Activated T-cell treated with anti-CD3 and anti-CD28 coated beads for 4 hours (primary cell): Measurements from ENCODE around the gene OOSP2.
"Not testable (repeated sequence)": the region's sequence is repeated elsewhere in the genome, so short reads cannot be mapped to it uniquely, and the experiment has no call there.

Source experiments
- DNase-seq: peaks from one replicate; pipeline ENCODE4 v3.0.0-alpha.2; 2020

Gene OOSP2

DNA sequence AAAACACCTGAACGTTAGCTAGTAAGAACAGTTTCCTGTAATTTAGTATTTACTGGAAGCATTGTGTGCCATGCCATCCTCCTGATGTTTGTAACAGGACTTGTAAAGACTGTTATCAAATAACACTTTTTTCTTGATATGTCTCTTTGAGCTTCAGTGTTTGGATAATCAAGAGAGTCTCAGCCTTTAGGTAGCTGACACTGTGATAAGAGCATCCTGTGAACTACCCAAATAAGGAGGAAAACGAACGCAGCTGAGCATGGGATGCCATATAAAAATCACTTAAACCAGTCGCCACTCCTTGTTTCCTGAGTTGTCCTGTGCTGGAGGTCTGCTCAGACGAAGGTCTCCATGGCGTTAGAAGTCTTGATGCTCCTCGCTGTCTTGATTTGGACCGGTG lies at the start of gene OOSP2:
Gene OOSP2, plus strand, starts transcription at position 301 of the 400 bp plus-strand sequence. Its CDS starts 51 bp downstream, at position 352.
- DNase-seq: no peak

- no peak for DNase-seq
These were observed 49.8 kb upstream of the OOSP2 start for GRCh38 chr11:59990421-59990820.

DNA sequence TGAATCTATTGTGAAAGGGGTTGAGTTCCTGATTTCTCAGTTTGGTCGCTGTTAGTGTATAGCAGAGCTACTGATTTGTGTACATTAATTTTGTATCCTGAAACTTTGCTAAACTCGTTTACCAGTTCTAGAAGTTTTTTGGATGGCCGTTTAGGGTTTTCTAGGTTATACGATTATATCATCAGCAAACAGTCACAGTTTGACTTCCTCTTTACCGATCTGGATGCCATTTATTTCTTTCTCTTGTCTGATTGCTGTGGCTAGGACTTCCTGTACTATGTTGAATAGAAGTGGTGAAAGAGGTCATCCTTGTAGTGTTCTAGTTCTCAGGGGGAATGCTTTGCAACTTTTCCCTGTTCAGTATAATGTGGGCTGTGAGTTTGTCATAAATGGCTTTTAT lies 47.8 kb upstream of the OOSP2 start:
- DNase-seq: no peak

DNA sequence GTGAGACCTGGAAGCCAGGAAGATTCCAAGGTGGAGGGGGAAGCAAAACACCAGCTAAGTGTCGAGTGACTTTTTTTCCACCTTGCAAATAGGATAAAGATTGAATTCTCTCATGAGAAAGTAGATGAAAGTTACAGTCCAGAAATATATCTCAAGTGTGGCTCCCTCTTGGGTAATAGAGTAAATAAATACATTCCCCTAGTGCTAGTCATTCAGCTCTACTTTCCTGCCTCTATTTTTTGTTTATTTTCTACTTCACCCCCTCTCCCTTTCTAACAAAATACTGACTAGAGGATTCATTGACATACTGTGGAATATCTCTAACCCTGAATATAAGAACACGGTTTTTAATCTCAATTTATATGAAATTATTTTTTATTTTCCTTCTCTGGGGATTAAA lies 42.4 kb upstream of the OOSP2 start:
- no peak for DNase-seq

DNA sequence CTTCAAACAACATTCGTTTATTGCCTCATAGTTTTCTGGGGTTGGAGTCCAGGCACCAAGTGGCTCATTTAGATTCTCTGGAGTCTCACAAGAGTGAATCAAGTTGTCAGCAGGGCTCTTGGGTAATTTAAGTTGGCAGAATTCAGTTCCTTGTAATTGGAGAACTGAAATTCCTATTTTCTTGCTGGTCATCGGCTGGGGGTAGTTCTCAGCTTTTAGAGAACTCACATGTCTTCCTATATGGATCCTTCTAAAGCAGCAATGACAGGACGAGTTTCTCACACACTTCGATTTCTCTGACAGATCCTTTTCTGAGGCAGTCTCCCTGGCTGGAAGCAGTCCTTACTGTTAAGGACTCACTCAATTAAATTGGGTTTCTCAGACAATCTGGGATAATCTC lies 40.5 kb upstream of the OOSP2 start:
- no peak for DNase-seq

- DNase-seq: no peak
These were observed 36.5 kb upstream of the OOSP2 start for GRCh38 chr11:60003729-60004128.

- no peak for DNase-seq
These were observed 34.8 kb upstream of the OOSP2 start for GRCh38 chr11:60005360-60005759.

GRCh38 chr11:60016881-60017280 lies 23.3 kb upstream of the OOSP2 start, which contains the start of gene OOSP4B:
OOSP4B (plus strand) TSS chr11:60017181.
- DNase-seq: no peak

DNA sequence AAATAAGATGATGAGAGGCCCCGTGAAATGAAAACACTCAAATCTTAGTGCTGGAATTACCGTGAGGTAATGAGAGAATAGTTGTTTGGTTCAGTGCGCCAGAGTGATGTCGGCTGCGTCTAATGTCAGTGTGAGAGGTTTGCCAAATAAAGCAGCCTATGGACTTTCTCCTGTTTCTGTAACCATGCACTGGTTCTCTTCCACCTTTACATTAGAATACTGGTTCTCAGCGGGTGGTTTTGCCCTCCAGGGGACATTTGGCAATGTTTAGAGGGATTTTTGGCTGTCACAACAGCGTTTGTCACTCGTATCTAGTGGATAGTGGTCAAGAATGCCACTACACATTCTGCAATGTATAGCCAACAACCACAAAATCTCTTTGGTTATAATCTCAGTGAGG lies 22.2 kb upstream of the OOSP2 start:
- DNase-seq: no peak

DNA sequence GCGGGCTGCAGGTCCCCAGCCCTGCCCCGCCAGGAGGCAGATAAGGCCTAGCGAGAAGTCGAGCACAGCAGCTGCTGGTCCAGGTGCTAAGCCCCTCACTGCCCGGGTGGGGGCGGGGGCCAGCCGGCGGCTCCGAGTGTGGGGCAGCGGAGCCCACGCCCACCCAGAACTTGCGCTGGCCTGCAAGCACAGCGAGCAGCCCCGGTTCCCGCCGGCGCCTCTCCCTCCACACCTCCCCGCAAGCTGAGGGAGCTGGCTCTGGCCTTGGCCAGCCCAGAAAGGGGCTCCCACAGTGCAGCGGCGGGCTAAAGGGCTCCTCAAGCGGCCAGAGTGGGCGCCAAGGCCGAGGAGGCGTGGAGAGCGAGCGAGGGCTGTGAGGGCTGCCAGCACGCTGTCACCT lies 19.8 kb upstream of the OOSP2 start:
- not testable (repeated sequence) for DNase-seq

- DNase-seq: no peak
These were observed 11.1 kb upstream of the OOSP2 start for GRCh38 chr11:60029015-60029632.

- DNase-seq: not testable (repeated sequence)
These were observed 10.2 kb downstream of the OOSP2 start for GRCh38 chr11:60050422-60050821.

- not testable (repeated sequence) for DNase-seq
These were observed 10.6 kb downstream of the OOSP2 start for GRCh38 chr11:60050839-60051238.

GRCh38 chr11:60056349-60056969 lies 16.2 kb downstream of the OOSP2 start, which contains the start of gene MS4A3:
MS4A3 (plus strand) TSS chr11:60056665; CDS start chr11:60061161, 4,496 bp downstream.
- DNase-seq: no peak

DNA sequence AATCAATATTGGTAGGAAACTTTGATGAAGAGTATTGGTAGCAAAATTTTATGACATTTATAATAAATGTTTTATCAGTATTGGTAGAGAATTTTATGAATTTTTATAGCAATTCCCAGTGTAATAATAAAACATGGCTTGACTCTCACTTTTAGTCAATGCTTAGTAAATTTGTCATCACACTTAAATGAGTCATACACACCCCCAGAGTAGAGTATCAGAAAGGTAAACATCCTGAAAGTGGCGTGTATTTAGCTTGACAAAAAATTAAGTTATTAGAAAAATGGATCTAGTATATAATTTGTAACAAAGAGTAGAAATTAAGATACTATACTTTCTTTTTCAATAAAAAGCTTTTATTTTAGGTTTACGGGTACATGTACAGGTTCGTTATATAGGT lies 18.8 kb downstream of the OOSP2 start:
- no peak for DNase-seq

GRCh38 chr11:60059521-60060240 lies 19.5 kb downstream of the OOSP2 start:
- DNase-seq: no peak

DNA sequence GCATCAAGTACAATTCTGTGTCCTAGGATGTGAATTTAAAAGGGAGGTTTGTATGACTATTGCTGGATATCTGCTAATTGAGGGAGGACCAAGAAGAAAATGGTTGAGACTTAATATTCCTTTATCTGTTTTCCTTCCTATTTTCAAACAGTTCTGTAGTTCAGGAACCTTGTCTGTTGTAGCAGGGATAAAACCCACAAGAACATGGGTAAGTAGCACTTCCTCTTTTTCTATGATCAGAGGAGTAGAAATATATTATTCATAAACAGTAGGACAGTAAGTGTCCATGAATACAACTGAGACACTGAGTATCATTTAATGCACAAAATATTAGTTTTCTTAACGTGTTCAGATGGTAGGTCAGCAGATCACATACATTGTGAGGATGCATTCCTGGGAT lies 23.9 kb downstream of the OOSP2 start:
- DNase-seq: no peak

DNA sequence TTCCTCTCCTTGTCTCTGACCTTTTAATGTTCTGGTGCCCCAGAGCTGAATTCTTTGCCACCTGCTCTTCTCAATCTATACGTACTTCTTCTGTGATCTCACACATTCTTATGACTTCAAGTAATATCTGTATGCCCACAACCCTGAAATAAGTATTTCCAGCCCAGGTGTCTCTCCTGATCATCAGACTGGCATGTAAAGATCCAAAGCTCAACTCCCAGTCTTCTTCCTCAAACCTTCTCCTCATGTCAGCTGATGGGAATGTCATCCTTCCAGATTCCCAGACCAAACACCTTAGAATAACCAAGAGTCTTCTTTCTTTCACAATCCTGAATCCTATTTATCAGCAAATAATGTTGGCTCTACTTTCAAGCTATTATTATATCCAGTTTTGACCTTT lies 25.6 kb downstream of the OOSP2 start:
- DNase-seq: no peak

GRCh38 chr11:60069450-60069849 lies 29.2 kb downstream of the OOSP2 start:
- no peak for DNase-seq

DNA sequence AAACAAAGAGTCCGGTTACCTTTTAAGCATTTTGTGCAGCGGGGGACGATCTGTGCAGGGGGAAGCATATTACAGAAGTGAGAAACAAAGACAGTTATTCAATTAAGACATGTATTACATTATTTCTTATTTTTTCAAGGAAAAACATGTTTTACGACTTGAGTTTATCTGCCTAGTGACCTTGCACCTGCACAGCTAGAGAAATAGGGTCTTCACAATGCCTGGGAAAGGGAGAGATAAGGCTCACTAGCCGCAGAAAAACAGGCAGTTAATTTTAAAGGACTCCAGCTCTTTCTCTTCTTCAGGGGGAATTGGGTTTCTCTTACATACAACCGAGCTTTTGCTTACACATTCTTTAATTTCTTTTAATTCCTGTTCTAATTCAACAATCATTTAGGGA lies 31.4 kb downstream of the OOSP2 start:
- DNase-seq: not testable (repeated sequence)

GRCh38 chr11:60077216-60077817 lies 37.1 kb downstream of the OOSP2 start:
- no peak for DNase-seq

DNA sequence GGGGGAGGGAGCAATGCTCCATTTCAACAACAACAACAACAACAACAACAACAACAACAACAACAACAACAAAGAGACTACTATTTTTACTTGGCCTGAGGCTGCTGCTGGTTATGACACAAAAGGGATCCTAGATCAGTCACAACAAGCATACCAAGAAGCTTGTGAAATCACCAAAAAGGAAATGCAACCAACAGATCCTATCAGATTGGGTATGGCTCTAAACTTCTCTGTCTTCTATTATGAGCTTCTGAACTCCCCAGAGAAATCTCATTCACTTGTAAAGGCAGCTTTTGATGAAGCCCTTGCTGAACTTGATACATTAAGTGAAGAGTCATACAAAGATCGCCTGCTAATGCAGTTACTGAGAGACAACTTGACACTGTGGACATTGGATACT lies 37.8 kb downstream of the OOSP2 start:
- DNase-seq: no peak

GRCh38 chr11:60078745-60079144 lies 38.5 kb downstream of the OOSP2 start:
- DNase-seq: no peak

DNA sequence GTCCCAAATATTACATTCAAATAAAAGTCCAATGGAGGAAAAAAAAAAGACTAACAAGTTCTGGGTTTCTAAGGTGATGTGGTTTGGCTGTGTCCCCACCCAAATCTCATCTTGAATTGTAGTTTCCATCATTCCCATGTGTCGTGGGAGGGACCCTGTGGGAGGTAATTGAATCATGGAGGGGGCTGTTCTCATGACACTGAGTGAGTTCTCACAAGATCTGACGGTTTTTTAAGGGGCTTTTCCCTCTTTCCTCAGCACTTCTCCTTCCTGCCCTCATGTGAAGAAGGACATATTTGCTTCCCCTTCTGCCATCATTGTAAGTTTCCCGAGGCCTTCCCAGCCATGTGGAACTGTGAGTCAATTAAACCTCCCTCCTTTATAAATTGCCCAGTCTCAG lies 40.3 kb downstream of the OOSP2 start:
- no peak for DNase-seq
